ENCODE data around the gene NDUFC1. TPM values are rescaled to one million over a fixed set of nuclear protein-coding genes. Genes with fewer than 3 reads are reported as not detected.

The NDUFC1 gene
- total RNA-seq: 10 to 100 TPM; 37.2 to 53.6 (median 46.8) TPM

- H3K4me3 ChIP-seq (ENCODE audit: low read depth, poor library complexity, severe bottlenecking): peak within 1 kb of the TSS; percentile 95
- intact Hi-C loops (cut with DNase I; ENCODE audit: low total_unique reads): no loop called here
- 0% methylated on average over 34 to 38 of the region's 46 CpGs for WGBS, 2 donors
- DNase-seq (ENCODE audit: low spot score in 2 of 2): peak; percentile 43 to 91
- no peak for TF ChIP-seq CTCF (IDR thresholded peaks at IDR 0.05)
- TF ChIP-seq POLR2A (IDR thresholded peaks at IDR 0.05): no peak
Observed at GRCh38 chr4:139301821-139302611, at the start of gene NDUFC1. Gene NDUFC1 (minus strand): TSS chr4:139302477. CDS start chr4:139295798, 6,679 bp downstream.

- H3K4me3 ChIP-seq (ENCODE audit: low read depth, poor library complexity, severe bottlenecking): no peak overlapping the region
- TF ChIP-seq POLR2A (IDR thresholded peaks at IDR 0.05) (no peak), CTCF (IDR thresholded peaks at IDR 0.05) (no peak)
- intact Hi-C loops (cut with DNase I; ENCODE audit: low total_unique reads): no loop called here
- no peak for DNase-seq (ENCODE audit: low spot score in 2 of 2)
Observed at GRCh38 chr4:139337612-139338011, 35.3 kb upstream of the NDUFC1 start.

- no peak overlapping the region for H3K4me3 ChIP-seq (ENCODE audit: low read depth, poor library complexity, severe bottlenecking)
- WGBS, 2 donors: 72 to 73% methylated on average over 2 of the region's 2 CpGs
- intact Hi-C loops (cut with DNase I; ENCODE audit: low total_unique reads): no loop called here
- no peak for TF ChIP-seq CTCF (IDR thresholded peaks at IDR 0.05)
- no peak for TF ChIP-seq POLR2A (IDR thresholded peaks at IDR 0.05)
- DNase-seq (ENCODE audit: low spot score in 2 of 2): no peak
Observed at GRCh38 chr4:139333046-139333445, 30.8 kb upstream of the NDUFC1 start.

- WGBS, 2 donors: 97 to 100% methylated on average over 1 of the region's 1 CpG
- intact Hi-C loops (cut with DNase I; ENCODE audit: low total_unique reads): no loop called here
- TF ChIP-seq CTCF (IDR thresholded peaks at IDR 0.05): no peak
- no peak for TF ChIP-seq POLR2A (IDR thresholded peaks at IDR 0.05)
- no peak overlapping the region for H3K4me3 ChIP-seq (ENCODE audit: low read depth, poor library complexity, severe bottlenecking)
- no peak for DNase-seq (ENCODE audit: low spot score in 2 of 2)
Observed at GRCh38 chr4:139331185-139331584, 28.9 kb upstream of the NDUFC1 start.

GRCh38 chr4:139330283-139330682 lies 28.0 kb upstream of the NDUFC1 start:
- 91 to 95% methylated on average over 3 of the region's 3 CpGs for WGBS, 2 donors
- intact Hi-C loops (cut with DNase I; ENCODE audit: low total_unique reads): no loop called here

More at GRCh38 chr4:139330283-139330682, 28.0 kb upstream of the NDUFC1 start:
- TF ChIP-seq POLR2A (IDR thresholded peaks at IDR 0.05) (no peak), CTCF (IDR thresholded peaks at IDR 0.05) (no peak)
- no peak overlapping the region for H3K4me3 ChIP-seq (ENCODE audit: low read depth, poor library complexity, severe bottlenecking)
- DNase-seq (ENCODE audit: low spot score in 2 of 2): no peak

Data from lower leg skin (tissue), 4 donors.